K562 (cell line): ENCODE results near the gene DOK7. TPM values are rescaled to one million over a fixed set of nuclear protein-coding genes. Genes with fewer than 3 reads are reported as not detected.
A peak's percentile ranks its signal among the peaks of the same experiment; 100 is the strongest.

Experiments
- ATAC-seq: fragments of 200-7000 bp; cut with Tn5 transposase; 3 replicates; pipeline ENCODE4 v1.9.1; 2020; ENCODE audit warnings: moderate library complexity
- BruUV-seq: library from RNA; stranded (reverse); fragments of 400-500 nt; replicated peaks from 2 replicates; lab custom pipeline; 2021; lab: Mats Ljungman, UMichigan
- CTCF ChIA-PET: fragments of 300-600 bp; formaldehyde crosslinking; extraction: SDS; loops from one replicate; lab custom pipeline; 2021; ENCODE audit warnings: low intra/inter-chr PET ratio; lab: Yijun Ruan, JAX
- POLR2A ChIA-PET: fragments of 300-600, 350-650 bp; sonication (Branson Sonifier 250); formaldehyde crosslinking; extraction: SDS; loops from one replicate; lab custom pipeline; 2021; ENCODE audit warnings: antibody characterized with exemption, inconsistent platforms; lab: Yijun Ruan, JAX
- DNase-seq, 4 experiments: peaks; one replicate each; pipeline versions ENCODE4 v3.0.0 to v3.0.0-alpha.2; 2011 to 2018; ENCODE audit warnings: low spot score in 3 of 4, mixed read lengths in 3 of 4; ENCODE audit errors: extremely low read depth in 1 of 4
- FAIRE-seq: peaks from 2 replicates; lab custom pipeline; 2011; peaks lifted over from hg19 to GRCh38; lab: Jason Lieb, UNC
- H2AFZ ChIP-seq: 2 replicates; pipeline ENCODE4 v1.6.0; 2011; ENCODE audit warnings: low read depth, low read length, control low read depth, inconsistent platforms
- H3K27ac ChIP-seq: fragments of 200-600 bp; 3 replicates; pipeline ENCODE4 v1.8.0; 2011; ENCODE audit warnings: low read depth, mild to moderate bottlenecking, control low read depth, inconsistent platforms, low read length, moderate library complexity, mixed read lengths; ENCODE audit errors: extremely low read depth
- H3K27me3 ChIP-seq, 2 experiments: fragments of 300-600 bp in 1 of 2; 2 replicates in 1 of 2; 3 replicates in 1 of 2; pipeline versions ENCODE4 v1.6.0 to v1.8.0; 2011; ENCODE audit warnings: inconsistent platforms in 2 of 2, low read length in 2 of 2, mild to moderate bottlenecking in 1 of 2, mixed read lengths in 1 of 2, moderate library complexity in 1 of 2; ENCODE audit not compliant: control insufficient read depth in 2 of 2, insufficient read depth in 2 of 2
- H3K36me3 ChIP-seq: fragments of 300-600 bp; 3 replicates; pipeline ENCODE4 v1.8.0; 2011; ENCODE audit warnings: mild to moderate bottlenecking, low read length, inconsistent platforms; ENCODE audit not compliant: control insufficient read depth, insufficient read depth
- H3K4me1 ChIP-seq, 2 experiments: fragments of 200-600 bp in 1 of 2; replicated peaks in 1 of 2; 2 replicates in 1 of 2; 3 replicates in 1 of 2; pipeline versions ENCODE4 v1.5.1 to v1.8.0; 2011; ENCODE audit warnings: inconsistent platforms in 2 of 2, low read length in 2 of 2, mild to moderate bottlenecking in 1 of 2, mixed read lengths in 1 of 2, moderate library complexity in 1 of 2; ENCODE audit not compliant: control insufficient read depth in 2 of 2, insufficient read depth in 2 of 2
- H3K4me2 ChIP-seq: 2 replicates; pipeline ENCODE4 v1.6.1; 2011; ENCODE audit warnings: low read length, control low read depth, inconsistent platforms, mixed read lengths; ENCODE audit not compliant: insufficient read depth
- H3K4me3 ChIP-seq: fragments of 200-600 bp; sonication (generic), shearing (Covaris generic); 2 replicates; pipeline ENCODE4 v1.5.1; 2016; ENCODE audit warnings: control low read depth, inconsistent platforms
- H3K79me2 ChIP-seq: fragments of 200-600 bp; 3 replicates; pipeline ENCODE4 v1.8.0; 2011; ENCODE audit warnings: low read length, inconsistent platforms; ENCODE audit not compliant: control insufficient read depth, insufficient read depth
- H3K9ac ChIP-seq, 2 experiments: 2 replicates each; pipeline versions ENCODE4 v1.6.0 to v1.6.1; 2011; ENCODE audit warnings: low read depth in 2 of 2, low read length in 2 of 2, control low read depth in 1 of 2, inconsistent platforms in 1 of 2, mild to moderate bottlenecking in 1 of 2, mixed read lengths in 1 of 2; ENCODE audit not compliant: insufficient read depth in 1 of 2
- H3K9me1 ChIP-seq: one replicate; pipeline ENCODE4 v1.6.0; 2011; ENCODE audit warnings: inconsistent platforms, mild to moderate bottlenecking, low read length, moderate library complexity; ENCODE audit not compliant: control insufficient read depth, insufficient read depth
- H3K9me3 ChIP-seq: replicated peaks from 2 replicates; pipeline ENCODE4 v1.5.1; 2011; ENCODE audit warnings: low read depth, low read length, inconsistent platforms; ENCODE audit not compliant: control insufficient read depth, insufficient read depth
- H4K20me1 ChIP-seq: replicated peaks from 2 replicates; pipeline ENCODE4 v1.6.1; 2011; ENCODE audit warnings: low read length, inconsistent platforms, mixed read lengths; ENCODE audit not compliant: control insufficient read depth, insufficient read depth
- ELF1 ChIP-seq: fragments of 200-800 bp; sonication (Bioruptor generic); IDR thresholded peaks from 2 replicates; pipeline ENCODE4 v1.6.1; 2016; ENCODE audit warnings: missing genetic modification characterization, missing compliant biosample characterization
- ZNF277 ChIP-seq: fragments of 250-450 bp; sonication (Bioruptor Pico); IDR thresholded peaks from 2 replicates; pipeline ENCODE4 v1.8.0; 2022; ENCODE audit warnings: inconsistent platforms, mild to moderate bottlenecking, moderate library complexity, borderline replicate concordance
- ZNF740 ChIP-seq, 3 experiments: fragments of 200-800 bp in 1 of 3; sonication (Bioruptor generic) in 1 of 3; sonication (generic) in 1 of 3; formaldehyde crosslinking in 1 of 3; IDR thresholded peaks; 2 replicates each; pipeline versions ENCODE4 v1.6.1 to v1.8.0; 2016 to 2022; ENCODE audit warnings: mild to moderate bottlenecking in 2 of 3, missing compliant biosample characterization in 2 of 3, missing genetic modification characterization in 2 of 3, missing genetic modification reagents in 1 of 3
- WGBS: fragments of 100-300 bp; shearing (Covaris generic); methylation state at CpG from one replicate; pipeline ENCODE4 v1.1.6; 2016; ENCODE audit warnings: low coverage, mixed read lengths; ENCODE audit not compliant: insufficient coverage; ENCODE audit errors: missing lambda C conversion rate; 5-methylcytosine and 5-hydroxymethylcytosine counted together
- in situ Hi-C: fragments of 300-500 bp; cut with MboI; formaldehyde crosslinking; loops from 4 replicates; pipeline ENCODE4 v1.15.0; 2018; ENCODE audit warnings: inconsistent platforms, mixed read lengths
- intact Hi-C: fragments of 100-400 bp; cut with micrococcal nuclease; formaldehyde crosslinking; loops from 2 replicates; pipeline ENCODE4 v1.14.2; 2022
- polyA plus RNA-seq, 8 experiments: library from polyadenylated mRNA; depleted of rRNA in 4 of 8; stranded (reverse) in 5 of 8; unstranded in 3 of 8; fragments of >200 nt; fragmentation: Nextera tagmentation in 2 of 8; fragmentation: Illumina TruSeq in 1 of 8; extraction: Ambion mirVana in 2 of 8; extraction: Trizol in 1 of 8; gene quantifications; 2 replicates each; pipeline versions ENCODE4 v1.2.1 to v1.2.3, GENCODE V29; 2011 to 2014; ENCODE audit warnings: inconsistent platforms in 1 of 8, missing spikeins in 1 of 8
- total RNA-seq, 7 experiments: library from RNA; depleted of rRNA in 6 of 7; stranded (reverse); fragments of >200 nt in 6 of 7; fragmentation: Illumina TruSeq in 2 of 7; extraction: Trizol in 2 of 7; gene quantifications; 2 replicates each; pipeline versions ENCODE4 v1.2.1 to v1.2.3, GENCODE V29; 2011 to 2021; ENCODE audit warnings: low replicate concordance in 1 of 7
- TF ChIP-seq, protein P1 (sequence below): sonication (generic); formaldehyde crosslinking; IDR thresholded peaks from 2 replicates; pipeline ENCODE4 v1.8.0; 2023; ENCODE audit warnings: missing genetic modification reagents, mild to moderate bottlenecking, borderline replicate concordance

Gene DOK7
- total and polyA plus RNA-seq, 9 of the 15 experiments (the other 6 are each of a cell fraction or from before 2014, with no cell fraction given), result not detected

- TF ChIP-seq, protein P1, sequence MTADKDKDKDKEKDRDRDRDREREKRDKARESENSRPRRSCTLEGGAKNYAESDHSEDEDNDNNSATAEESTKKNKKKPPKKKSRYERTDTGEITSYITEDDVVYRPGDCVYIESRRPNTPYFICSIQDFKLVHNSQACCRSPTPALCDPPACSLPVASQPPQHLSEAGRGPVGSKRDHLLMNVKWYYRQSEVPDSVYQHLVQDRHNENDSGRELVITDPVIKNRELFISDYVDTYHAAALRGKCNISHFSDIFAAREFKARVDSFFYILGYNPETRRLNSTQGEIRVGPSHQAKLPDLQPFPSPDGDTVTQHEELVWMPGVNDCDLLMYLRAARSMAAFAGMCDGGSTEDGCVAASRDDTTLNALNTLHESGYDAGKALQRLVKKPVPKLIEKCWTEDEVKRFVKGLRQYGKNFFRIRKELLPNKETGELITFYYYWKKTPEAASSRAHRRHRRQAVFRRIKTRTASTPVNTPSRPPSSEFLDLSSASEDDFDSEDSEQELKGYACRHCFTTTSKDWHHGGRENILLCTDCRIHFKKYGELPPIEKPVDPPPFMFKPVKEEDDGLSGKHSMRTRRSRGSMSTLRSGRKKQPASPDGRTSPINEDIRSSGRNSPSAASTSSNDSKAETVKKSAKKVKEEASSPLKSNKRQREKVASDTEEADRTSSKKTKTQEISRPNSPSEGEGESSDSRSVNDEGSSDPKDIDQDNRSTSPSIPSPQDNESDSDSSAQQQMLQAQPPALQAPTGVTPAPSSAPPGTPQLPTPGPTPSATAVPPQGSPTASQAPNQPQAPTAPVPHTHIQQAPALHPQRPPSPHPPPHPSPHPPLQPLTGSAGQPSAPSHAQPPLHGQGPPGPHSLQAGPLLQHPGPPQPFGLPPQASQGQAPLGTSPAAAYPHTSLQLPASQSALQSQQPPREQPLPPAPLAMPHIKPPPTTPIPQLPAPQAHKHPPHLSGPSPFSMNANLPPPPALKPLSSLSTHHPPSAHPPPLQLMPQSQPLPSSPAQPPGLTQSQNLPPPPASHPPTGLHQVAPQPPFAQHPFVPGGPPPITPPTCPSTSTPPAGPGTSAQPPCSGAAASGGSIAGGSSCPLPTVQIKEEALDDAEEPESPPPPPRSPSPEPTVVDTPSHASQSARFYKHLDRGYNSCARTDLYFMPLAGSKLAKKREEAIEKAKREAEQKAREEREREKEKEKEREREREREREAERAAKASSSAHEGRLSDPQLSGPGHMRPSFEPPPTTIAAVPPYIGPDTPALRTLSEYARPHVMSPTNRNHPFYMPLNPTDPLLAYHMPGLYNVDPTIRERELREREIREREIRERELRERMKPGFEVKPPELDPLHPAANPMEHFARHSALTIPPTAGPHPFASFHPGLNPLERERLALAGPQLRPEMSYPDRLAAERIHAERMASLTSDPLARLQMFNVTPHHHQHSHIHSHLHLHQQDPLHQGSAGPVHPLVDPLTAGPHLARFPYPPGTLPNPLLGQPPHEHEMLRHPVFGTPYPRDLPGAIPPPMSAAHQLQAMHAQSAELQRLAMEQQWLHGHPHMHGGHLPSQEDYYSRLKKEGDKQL (CRISPR knock-in tag), result no peak
These were observed 36.6 kb downstream of the DOK7 start (continued) for GRCh38 chr4:3499710-3500109.

GRCh38 chr4:3500111-3500510 lies 37.0 kb downstream of the DOK7 start:
- Histone ChIP-seq H3K4me1 (peaks cover 0 to 60% of the 10 kb centered on the region in 2 experiments; a peak in 2 of 5 replicates), H4K20me1 (peaks cover 16% of the 10 kb centered on the region; the same call in 1 of the 2 replicates), H3K27ac (no peak overlapping the region), H3K9ac (no peak overlapping the region; a peak in 1 of 4 replicates), H3K27me3 (peaks cover 0 to 16% of the 10 kb centered on the region in 2 experiments; a peak in 2 of 5 replicates), H3K4me2 (no peak overlapping the region), H3K9me3 (no peaks in the 10 kb centered on the region), H2AFZ (no peak overlapping the region), H3K79me2 (no peaks in the 10 kb centered on the region), H3K9me1 (no peaks in the 10 kb centered on the region), H3K4me3 (no peak overlapping the region), H3K36me3 (peaks cover 13% of the 10 kb centered on the region; the same call in 1 of the 3 replicates)
- TF ChIP-seq ZNF740 (CRISPR knock-in tag; IDR thresholded peaks at IDR 0.05), result 0 out of 2 replicates have a peak, but pooled peaks have one; percentile 31
- no peak for TF ChIP-seq ZNF740 (tag; IDR thresholded peaks at IDR 0.05)
- no peak for TF ChIP-seq ZNF277
- TF ChIP-seq ELF1 (tag), result no peak
- intact Hi-C loops, result no loop called here
- no peak for DNase-seq
- ChIA-PET POLR2A (no interaction called here), CTCF (no interaction called here)
- in situ Hi-C loops, result no loop called here
- FAIRE-seq, result no peak
- WGBS, result 86% methylated on average over 10 of the region's 17 CpGs
- BruUV-seq, result no TSS peak
- no peak for ATAC-seq
